Measurements from ENCODE around the gene RPTN.
A peak's percentile ranks its signal among the peaks of the same experiment; 100 is the strongest.

The RPTN gene

GRCh38 chr1:152159144-152159543 lies at the start of gene RPTN:
Gene RPTN (minus strand): TSS chr1:152159228. CDS start chr1:152157889, 1,339 bp downstream.
- Mint-ChIP-seq H3K27me3 (peaks cover 3% of the 10 kb centered on the region), H3K36me3 (ENCODE audit: low read depth) (no peaks in the 10 kb centered on the region), H3K4me3 (no peak within 1 kb of the TSS), H3K9me3 (no peaks in the 10 kb centered on the region), H3K4me1 (ENCODE audit: low read depth) (peaks cover 48% of the 10 kb centered on the region), H3K27ac (peak within 1 kb of the TSS; percentile 84)
- intact Hi-C loops (cut with micrococcal nuclease), result no loop called here

GRCh38 chr1:152198982-152199381 lies 40.0 kb upstream of the RPTN start:
- Mint-ChIP-seq H3K4me3 (no peak overlapping the region), H3K27ac (no peak overlapping the region), H3K9me3 (peaks cover 11% of the 10 kb centered on the region), H3K27me3 (peaks cover 2% of the 10 kb centered on the region), H3K36me3 (ENCODE audit: low read depth) (no peaks in the 10 kb centered on the region), H3K4me1 (ENCODE audit: low read depth) (no peaks in the 10 kb centered on the region)
- intact Hi-C loops (cut with micrococcal nuclease), result no loop called here

- H3K36me3 Mint-ChIP-seq (ENCODE audit: low read depth), result no peaks in the 10 kb centered on the region
- H3K27ac Mint-ChIP-seq, result no peak overlapping the region
- peaks cover 11% of the 10 kb centered on the region for H3K9me3 Mint-ChIP-seq
- H3K27me3 Mint-ChIP-seq, result peaks cover 4% of the 10 kb centered on the region
- intact Hi-C loops (cut with micrococcal nuclease), result no loop called here
- H3K4me3 Mint-ChIP-seq, result no peak overlapping the region
- no peaks in the 10 kb centered on the region for H3K4me1 Mint-ChIP-seq (ENCODE audit: low read depth)
Measured at GRCh38 chr1:152197361-152197941, 38.4 kb upstream of the RPTN start.

- Mint-ChIP-seq H3K36me3 (ENCODE audit: low read depth) (no peaks in the 10 kb centered on the region), H3K27ac (no peak overlapping the region), H3K9me3 (no peaks in the 10 kb centered on the region), H3K27me3 (peaks cover 29% of the 10 kb centered on the region), H3K4me3 (no peak overlapping the region), H3K4me1 (ENCODE audit: low read depth) (peaks cover 7% of the 10 kb centered on the region)
- intact Hi-C loops (cut with micrococcal nuclease), result no loop called here
Measured at GRCh38 chr1:152191711-152192110, 32.7 kb upstream of the RPTN start.

GRCh38 chr1:152191260-152191659 lies 32.2 kb upstream of the RPTN start:
- Mint-ChIP-seq H3K27ac (no peak overlapping the region), H3K4me1 (ENCODE audit: low read depth) (peaks cover 7% of the 10 kb centered on the region), H3K36me3 (ENCODE audit: low read depth) (no peaks in the 10 kb centered on the region), H3K4me3 (no peak overlapping the region), H3K9me3 (no peaks in the 10 kb centered on the region), H3K27me3 (peaks cover 29% of the 10 kb centered on the region)
- intact Hi-C loops (cut with micrococcal nuclease), result no loop called here

- H3K27ac Mint-ChIP-seq, result no peak overlapping the region
- no peak overlapping the region for H3K4me3 Mint-ChIP-seq
- intact Hi-C loops (cut with micrococcal nuclease), result loop anchor here (1.0 kb wide), 1 partner anchor 157 kb away; no protein-coding TSS in a partner anchor
- H3K27me3 Mint-ChIP-seq, result peaks cover 29% of the 10 kb centered on the region
- H3K9me3 Mint-ChIP-seq, result no peaks in the 10 kb centered on the region
- peaks cover 7% of the 10 kb centered on the region for H3K4me1 Mint-ChIP-seq (ENCODE audit: low read depth)
- no peaks in the 10 kb centered on the region for H3K36me3 Mint-ChIP-seq (ENCODE audit: low read depth)
Measured at GRCh38 chr1:152190589-152190988, 31.6 kb upstream of the RPTN start.

GRCh38 chr1:152189657-152190442 lies 30.8 kb upstream of the RPTN start:
- H3K27me3 Mint-ChIP-seq, result peaks cover 29% of the 10 kb centered on the region
- no peak overlapping the region for H3K4me3 Mint-ChIP-seq
- peaks cover 7% of the 10 kb centered on the region for H3K4me1 Mint-ChIP-seq (ENCODE audit: low read depth)
- H3K9me3 Mint-ChIP-seq, result no peaks in the 10 kb centered on the region
- no peak overlapping the region for H3K27ac Mint-ChIP-seq
- intact Hi-C loops (cut with micrococcal nuclease), result loop anchor here (1.0 to 5.0 kb wide), 3 partner anchors 157 to 268 kb away; no protein-coding TSS in a partner anchor
- no peaks in the 10 kb centered on the region for H3K36me3 Mint-ChIP-seq (ENCODE audit: low read depth)

- peaks cover 32% of the 10 kb centered on the region for H3K27me3 Mint-ChIP-seq
- peak overlapping the region; percentile 77 for H3K4me3 Mint-ChIP-seq
- no peaks in the 10 kb centered on the region for H3K36me3 Mint-ChIP-seq (ENCODE audit: low read depth)
- no peak overlapping the region for H3K27ac Mint-ChIP-seq
- intact Hi-C loops (cut with micrococcal nuclease), result loop anchor here (1.0 to 5.0 kb wide), 2 partner anchors 253 to 269 kb away; no protein-coding TSS in a partner anchor
- peaks cover 7% of the 10 kb centered on the region for H3K4me1 Mint-ChIP-seq (ENCODE audit: low read depth)
- no peaks in the 10 kb centered on the region for H3K9me3 Mint-ChIP-seq
Measured at GRCh38 chr1:152188673-152189591, 29.9 kb upstream of the RPTN start.

GRCh38 chr1:152186556-152187285 lies 27.7 kb upstream of the RPTN start:
- intact Hi-C loops (cut with micrococcal nuclease), result loop anchor here (5.0 kb wide), 1 partner anchor 256 kb away; no protein-coding TSS in a partner anchor
- no peaks in the 10 kb centered on the region for H3K9me3 Mint-ChIP-seq
- H3K27me3 Mint-ChIP-seq, result peaks cover 28% of the 10 kb centered on the region
- H3K27ac Mint-ChIP-seq, result no peak overlapping the region
- peaks cover 7% of the 10 kb centered on the region for H3K4me1 Mint-ChIP-seq (ENCODE audit: low read depth)
- H3K4me3 Mint-ChIP-seq, result no peak overlapping the region
- H3K36me3 Mint-ChIP-seq (ENCODE audit: low read depth), result no peaks in the 10 kb centered on the region

GRCh38 chr1:152185544-152186391 lies 26.7 kb upstream of the RPTN start:
- Mint-ChIP-seq H3K27ac (no peak overlapping the region), H3K27me3 (peaks cover 21% of the 10 kb centered on the region), H3K4me1 (ENCODE audit: low read depth) (peaks cover 7% of the 10 kb centered on the region), H3K4me3 (no peak overlapping the region), H3K9me3 (no peaks in the 10 kb centered on the region), H3K36me3 (ENCODE audit: low read depth) (no peaks in the 10 kb centered on the region)
- intact Hi-C loops (cut with micrococcal nuclease), result loop anchor here (1.0 to 5.0 kb wide), 2 partner anchors 133 to 257 kb away; no protein-coding TSS in a partner anchor

- H3K4me1 Mint-ChIP-seq (ENCODE audit: low read depth), result no peaks in the 10 kb centered on the region
- H3K9me3 Mint-ChIP-seq, result no peaks in the 10 kb centered on the region
- H3K27me3 Mint-ChIP-seq, result peaks cover 7% of the 10 kb centered on the region
- H3K27ac Mint-ChIP-seq, result no peak overlapping the region
- intact Hi-C loops (cut with micrococcal nuclease), result loop anchor here (1.0 kb wide), 1 partner anchor 41 kb away; no protein-coding TSS in a partner anchor
- H3K4me3 Mint-ChIP-seq, result no peak overlapping the region
- H3K36me3 Mint-ChIP-seq (ENCODE audit: low read depth), result no peaks in the 10 kb centered on the region
Measured at GRCh38 chr1:152182944-152183361, 23.9 kb upstream of the RPTN start.

- Mint-ChIP-seq H3K4me3 (no peak overlapping the region), H3K4me1 (ENCODE audit: low read depth) (no peaks in the 10 kb centered on the region), H3K27ac (no peak overlapping the region), H3K27me3 (peaks cover 7% of the 10 kb centered on the region), H3K36me3 (ENCODE audit: low read depth) (no peaks in the 10 kb centered on the region), H3K9me3 (no peaks in the 10 kb centered on the region)
- intact Hi-C loops (cut with micrococcal nuclease), result loop anchor here (1.0 kb wide), 1 partner anchor 40 kb away; no protein-coding TSS in a partner anchor
Measured at GRCh38 chr1:152182431-152182830, 23.4 kb upstream of the RPTN start.
